Liver (tissue), 3 donors: ENCODE data around the gene COL11A1.

Experiments
- RAD21 ChIP-seq, 2 donors: IDR thresholded peaks; 2 replicates each; pipeline ENCODE4 v1.6.1; 2016; ENCODE audit warnings: antibody characterized with exemption in 2 of 2, mild to moderate bottlenecking in 2 of 2
- RXRA ChIP-seq, 2 donors: IDR thresholded peaks; 2 replicates each; pipeline ENCODE4 v1.6.1; 2017 to 2018; ENCODE audit warnings: antibody characterized with exemption in 2 of 2, mild to moderate bottlenecking in 1 of 2
- TAF1 ChIP-seq: conservative IDR thresholded peaks from 2 replicates; pipeline ENCODE4 v1.6.1; 2016; ENCODE audit warnings: antibody characterized with exemption, mild to moderate bottlenecking
- TF ChIP-seq, protein P1 (sequence below): fragments of 150-350 bp; IDR thresholded peaks from 2 replicates; pipeline ENCODE4 v1.5.1; 2017; ENCODE audit warnings: improper control_type of control experiment, low read depth, low read length; ENCODE audit not compliant: missing input control
- TF ChIP-seq, protein P2 (sequence below): IDR thresholded peaks from 2 replicates; pipeline ENCODE4 v1.6.1; 2016; ENCODE audit warnings: antibody characterized with exemption, mild to moderate bottlenecking
- TF ChIP-seq, protein P3 (sequence below): IDR thresholded peaks from 2 replicates; pipeline ENCODE4 v1.6.1; 2016; ENCODE audit warnings: antibody characterized with exemption
- donor health status: healthy.
- donor health status: healthy.

DNA sequence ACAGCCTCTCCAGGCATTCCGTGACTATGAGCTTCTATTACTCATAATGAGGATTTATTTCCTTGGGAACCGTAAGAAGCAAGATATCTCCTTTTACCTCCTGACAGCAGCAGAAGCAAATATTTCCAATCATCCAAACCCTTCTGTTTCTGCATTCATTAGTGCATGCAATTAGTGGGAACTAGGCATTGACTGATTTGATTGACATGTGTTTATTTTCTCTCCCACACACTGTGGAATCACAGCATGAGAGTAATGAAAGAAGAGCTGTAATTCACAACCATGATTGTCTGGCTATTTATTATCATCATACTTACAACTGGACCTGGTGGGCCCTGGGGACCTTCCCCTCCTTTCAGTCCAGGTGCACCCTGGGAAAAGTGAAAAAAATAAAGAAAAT is 146.8 kb downstream of the COL11A1 start:
- TF ChIP-seq, protein P1, sequence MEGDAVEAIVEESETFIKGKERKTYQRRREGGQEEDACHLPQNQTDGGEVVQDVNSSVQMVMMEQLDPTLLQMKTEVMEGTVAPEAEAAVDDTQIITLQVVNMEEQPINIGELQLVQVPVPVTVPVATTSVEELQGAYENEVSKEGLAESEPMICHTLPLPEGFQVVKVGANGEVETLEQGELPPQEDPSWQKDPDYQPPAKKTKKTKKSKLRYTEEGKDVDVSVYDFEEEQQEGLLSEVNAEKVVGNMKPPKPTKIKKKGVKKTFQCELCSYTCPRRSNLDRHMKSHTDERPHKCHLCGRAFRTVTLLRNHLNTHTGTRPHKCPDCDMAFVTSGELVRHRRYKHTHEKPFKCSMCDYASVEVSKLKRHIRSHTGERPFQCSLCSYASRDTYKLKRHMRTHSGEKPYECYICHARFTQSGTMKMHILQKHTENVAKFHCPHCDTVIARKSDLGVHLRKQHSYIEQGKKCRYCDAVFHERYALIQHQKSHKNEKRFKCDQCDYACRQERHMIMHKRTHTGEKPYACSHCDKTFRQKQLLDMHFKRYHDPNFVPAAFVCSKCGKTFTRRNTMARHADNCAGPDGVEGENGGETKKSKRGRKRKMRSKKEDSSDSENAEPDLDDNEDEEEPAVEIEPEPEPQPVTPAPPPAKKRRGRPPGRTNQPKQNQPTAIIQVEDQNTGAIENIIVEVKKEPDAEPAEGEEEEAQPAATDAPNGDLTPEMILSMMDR, result no peak
- no peak for TF ChIP-seq RXRA (IDR thresholded peaks at IDR 0.05)
- TF ChIP-seq RAD21 (IDR thresholded peaks at IDR 0.05), result no peak
- TF ChIP-seq, protein P2, sequence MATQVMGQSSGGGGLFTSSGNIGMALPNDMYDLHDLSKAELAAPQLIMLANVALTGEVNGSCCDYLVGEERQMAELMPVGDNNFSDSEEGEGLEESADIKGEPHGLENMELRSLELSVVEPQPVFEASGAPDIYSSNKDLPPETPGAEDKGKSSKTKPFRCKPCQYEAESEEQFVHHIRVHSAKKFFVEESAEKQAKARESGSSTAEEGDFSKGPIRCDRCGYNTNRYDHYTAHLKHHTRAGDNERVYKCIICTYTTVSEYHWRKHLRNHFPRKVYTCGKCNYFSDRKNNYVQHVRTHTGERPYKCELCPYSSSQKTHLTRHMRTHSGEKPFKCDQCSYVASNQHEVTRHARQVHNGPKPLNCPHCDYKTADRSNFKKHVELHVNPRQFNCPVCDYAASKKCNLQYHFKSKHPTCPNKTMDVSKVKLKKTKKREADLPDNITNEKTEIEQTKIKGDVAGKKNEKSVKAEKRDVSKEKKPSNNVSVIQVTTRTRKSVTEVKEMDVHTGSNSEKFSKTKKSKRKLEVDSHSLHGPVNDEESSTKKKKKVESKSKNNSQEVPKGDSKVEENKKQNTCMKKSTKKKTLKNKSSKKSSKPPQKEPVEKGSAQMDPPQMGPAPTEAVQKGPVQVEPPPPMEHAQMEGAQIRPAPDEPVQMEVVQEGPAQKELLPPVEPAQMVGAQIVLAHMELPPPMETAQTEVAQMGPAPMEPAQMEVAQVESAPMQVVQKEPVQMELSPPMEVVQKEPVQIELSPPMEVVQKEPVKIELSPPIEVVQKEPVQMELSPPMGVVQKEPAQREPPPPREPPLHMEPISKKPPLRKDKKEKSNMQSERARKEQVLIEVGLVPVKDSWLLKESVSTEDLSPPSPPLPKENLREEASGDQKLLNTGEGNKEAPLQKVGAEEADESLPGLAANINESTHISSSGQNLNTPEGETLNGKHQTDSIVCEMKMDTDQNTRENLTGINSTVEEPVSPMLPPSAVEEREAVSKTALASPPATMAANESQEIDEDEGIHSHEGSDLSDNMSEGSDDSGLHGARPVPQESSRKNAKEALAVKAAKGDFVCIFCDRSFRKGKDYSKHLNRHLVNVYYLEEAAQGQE, result no peak
- TF ChIP-seq TAF1, result no peak
- TF ChIP-seq, protein P3, sequence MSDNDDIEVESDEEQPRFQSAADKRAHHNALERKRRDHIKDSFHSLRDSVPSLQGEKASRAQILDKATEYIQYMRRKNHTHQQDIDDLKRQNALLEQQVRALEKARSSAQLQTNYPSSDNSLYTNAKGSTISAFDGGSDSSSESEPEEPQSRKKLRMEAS, result no peak
